ENCODE measurements around the gene CDC6.

Gene CDC6

GRCh38 chr17:40321961-40322357 lies 34.3 kb downstream of the CDC6 start:
- DNase-seq (ENCODE audit: low read depth in 4 of 4, low spot score in 1 of 4), result no peak

- DNase-seq (ENCODE audit: low read depth in 4 of 4, low spot score in 1 of 4), result peak in 3 of 4 experiments; percentile 45 to 69 (median 58)
Measured at GRCh38 chr17:40322358-40323315, 35.0 kb downstream of the CDC6 start.

GRCh38 chr17:40323391-40324381 lies 36.0 kb downstream of the CDC6 start:
- no peak for DNase-seq (ENCODE audit: low read depth in 4 of 4, low spot score in 1 of 4)

DNA sequence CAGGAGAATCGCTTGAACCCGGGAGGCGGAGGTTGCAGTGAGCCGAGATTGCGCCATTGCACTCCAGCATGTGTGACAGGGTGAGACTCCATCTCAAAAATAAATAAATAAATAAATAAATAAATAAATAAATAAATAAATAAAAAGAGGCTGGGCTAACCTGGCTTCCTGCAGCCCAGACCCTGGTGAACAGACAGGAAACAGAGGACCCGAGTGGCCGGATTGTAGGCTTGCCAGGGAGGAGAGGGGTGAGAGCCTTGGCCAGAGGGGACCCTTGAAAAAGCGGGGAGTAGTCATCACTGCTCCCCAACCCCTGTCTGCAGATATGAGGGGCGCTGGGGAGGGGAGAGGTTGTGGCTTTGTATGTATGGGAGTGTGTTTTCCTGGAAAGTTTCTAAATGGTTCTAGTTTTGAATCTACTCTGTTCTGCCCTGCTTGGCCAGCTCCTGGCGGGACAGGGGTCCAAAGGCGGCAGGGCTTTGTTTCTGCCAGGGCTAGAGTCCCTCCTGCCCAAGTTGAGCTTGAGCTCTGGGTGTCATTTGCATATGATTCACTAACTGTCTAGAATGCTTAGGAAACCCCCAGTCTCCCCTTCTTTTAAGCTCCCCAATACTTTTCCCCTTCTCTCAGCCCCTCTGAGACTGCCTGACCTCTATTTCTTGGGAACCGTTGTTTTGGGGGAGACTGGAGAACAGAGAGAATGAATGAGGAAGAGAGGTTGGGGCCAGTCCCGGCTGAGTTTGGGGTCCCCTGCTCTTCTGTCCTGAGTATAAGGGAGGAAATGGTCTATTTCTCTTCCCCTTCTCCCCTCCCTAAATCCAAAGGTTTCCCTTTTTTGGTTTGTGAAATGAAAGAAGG lies 37.7 kb downstream of the CDC6 start:
- no peak for DNase-seq (ENCODE audit: low read depth in 4 of 4, low spot score in 1 of 4)

GRCh38 chr17:40326014-40326831 lies 38.5 kb downstream of the CDC6 start:
- no peak for DNase-seq (ENCODE audit: low read depth in 4 of 4, low spot score in 1 of 4)

DNA sequence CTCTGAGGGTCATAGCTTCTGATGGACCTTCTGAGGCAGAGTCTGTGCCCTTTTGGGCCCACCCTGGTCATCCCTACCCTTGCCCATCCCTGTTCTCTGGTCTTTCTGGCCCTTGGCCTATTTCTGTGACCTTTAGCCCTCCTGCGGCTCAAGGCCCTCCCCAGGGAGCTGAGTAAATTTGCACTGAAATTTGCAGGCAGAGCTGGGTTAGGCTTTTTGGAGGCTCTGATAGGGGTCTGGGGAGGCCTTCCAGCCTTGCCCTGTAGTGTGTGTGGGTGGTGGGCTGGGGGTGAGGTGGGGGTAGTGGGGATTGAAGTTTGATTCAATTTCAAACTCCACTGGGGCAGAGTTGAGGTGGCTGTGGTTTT lies 39.1 kb downstream of the CDC6 start:
- DNase-seq (ENCODE audit: low read depth in 4 of 4, low spot score in 1 of 4), result no peak

GRCh38 chr17:40327244-40327729 lies 39.6 kb downstream of the CDC6 start:
- DNase-seq (ENCODE audit: low read depth in 4 of 4, low spot score in 1 of 4), result no peak

GRCh38 chr17:40327735-40328385 lies 40.2 kb downstream of the CDC6 start:
- DNase-seq (ENCODE audit: low read depth in 4 of 4, low spot score in 1 of 4), result no peak

DNA sequence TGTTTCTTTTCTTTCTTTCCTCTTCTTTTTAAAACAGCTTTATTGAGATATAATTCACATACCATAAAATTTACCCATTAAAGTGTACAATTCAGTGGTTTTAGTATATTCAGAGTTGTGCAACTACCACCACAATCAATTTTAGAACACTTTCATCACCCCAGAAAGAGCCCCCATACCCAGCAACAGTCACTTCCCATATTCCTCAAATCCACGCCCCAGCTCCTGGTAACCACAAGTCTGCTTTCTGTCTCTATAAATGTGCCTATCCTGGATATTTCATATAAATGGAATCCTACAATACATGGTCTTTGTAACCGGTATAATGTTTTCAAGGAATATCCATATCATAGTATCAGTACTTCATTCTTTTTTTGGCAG lies 40.7 kb downstream of the CDC6 start:
- DNase-seq (ENCODE audit: low read depth in 4 of 4, low spot score in 1 of 4), result no peak

DNA sequence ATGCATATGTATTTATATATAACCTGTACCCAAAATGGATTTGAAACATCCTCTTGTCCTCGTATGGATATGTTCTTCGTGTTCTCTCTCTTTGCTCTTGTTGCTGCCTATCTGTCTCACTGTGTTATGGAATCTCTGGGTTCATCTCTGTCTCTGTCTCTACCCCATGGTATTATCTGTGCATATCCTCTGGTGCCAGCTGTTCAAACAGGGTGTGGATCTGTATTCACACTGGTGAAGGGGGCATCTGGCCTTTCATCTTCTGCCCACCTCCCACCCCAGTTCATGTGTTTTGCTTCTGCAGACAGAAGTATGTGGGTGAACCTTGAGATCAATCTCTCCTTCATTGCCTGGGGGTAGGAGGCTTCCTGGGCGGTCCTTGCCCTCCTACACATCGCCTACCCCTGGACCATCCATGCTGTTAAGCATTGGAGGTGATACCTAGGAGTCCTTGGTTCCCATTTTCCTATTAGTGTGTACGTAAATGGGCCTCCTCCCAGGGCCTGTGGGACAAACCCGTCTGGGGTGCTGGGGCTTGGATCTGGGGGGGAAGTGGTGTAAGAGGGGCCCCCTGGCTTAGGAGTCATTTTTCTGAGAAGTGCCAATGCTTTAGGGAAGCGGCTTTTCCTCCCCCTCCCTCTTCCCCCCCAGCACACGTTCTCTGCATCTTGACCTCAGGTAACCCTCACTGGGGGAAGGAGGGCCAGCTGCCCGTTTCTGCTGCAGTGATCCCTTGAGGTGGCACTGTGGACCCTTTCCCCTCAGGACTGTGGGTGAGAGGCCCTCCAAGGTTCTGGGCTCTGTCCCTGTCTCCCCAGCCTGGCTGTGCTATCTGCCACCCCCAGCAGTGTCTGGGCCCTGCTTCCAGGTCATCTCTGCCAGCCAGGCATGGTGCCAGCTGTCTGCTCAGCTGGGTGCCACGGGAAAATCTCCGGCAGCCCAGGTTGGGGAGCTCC lies 42.4 kb downstream of the CDC6 start:
- no peak for DNase-seq (ENCODE audit: low read depth in 4 of 4, low spot score in 1 of 4)

DNA sequence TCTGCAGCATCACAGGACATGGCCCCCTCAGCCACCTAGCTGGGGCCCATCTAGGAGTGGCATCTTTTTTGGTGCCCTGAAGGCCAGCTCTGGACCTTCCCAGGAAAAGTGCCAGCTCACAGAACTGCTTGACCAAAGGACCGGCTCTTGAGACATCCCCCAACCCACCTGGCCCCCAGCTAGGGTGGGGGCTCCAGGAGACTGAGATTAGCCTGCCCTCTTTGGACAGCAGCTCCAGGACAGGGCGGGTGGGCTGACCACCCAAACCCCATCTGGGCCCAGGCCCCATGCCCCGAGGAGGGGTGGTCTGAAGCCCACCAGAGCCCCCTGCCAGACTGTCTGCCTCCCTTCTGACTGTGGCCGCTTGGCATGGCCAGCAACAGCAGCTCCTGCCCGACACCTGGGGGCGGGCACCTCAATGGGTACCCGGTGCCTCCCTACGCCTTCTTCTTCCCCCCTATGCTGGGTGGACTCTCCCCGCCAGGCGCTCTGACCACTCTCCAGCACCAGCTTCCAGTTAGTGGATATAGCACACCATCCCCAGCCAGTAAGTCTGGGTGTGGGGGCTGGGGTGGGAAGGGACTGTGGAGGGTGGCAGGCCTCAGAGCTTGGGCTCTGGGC lies 43.3 kb downstream of the CDC6 start:
- DNase-seq (ENCODE audit: low read depth in 4 of 4, low spot score in 1 of 4), result no peak

DNA sequence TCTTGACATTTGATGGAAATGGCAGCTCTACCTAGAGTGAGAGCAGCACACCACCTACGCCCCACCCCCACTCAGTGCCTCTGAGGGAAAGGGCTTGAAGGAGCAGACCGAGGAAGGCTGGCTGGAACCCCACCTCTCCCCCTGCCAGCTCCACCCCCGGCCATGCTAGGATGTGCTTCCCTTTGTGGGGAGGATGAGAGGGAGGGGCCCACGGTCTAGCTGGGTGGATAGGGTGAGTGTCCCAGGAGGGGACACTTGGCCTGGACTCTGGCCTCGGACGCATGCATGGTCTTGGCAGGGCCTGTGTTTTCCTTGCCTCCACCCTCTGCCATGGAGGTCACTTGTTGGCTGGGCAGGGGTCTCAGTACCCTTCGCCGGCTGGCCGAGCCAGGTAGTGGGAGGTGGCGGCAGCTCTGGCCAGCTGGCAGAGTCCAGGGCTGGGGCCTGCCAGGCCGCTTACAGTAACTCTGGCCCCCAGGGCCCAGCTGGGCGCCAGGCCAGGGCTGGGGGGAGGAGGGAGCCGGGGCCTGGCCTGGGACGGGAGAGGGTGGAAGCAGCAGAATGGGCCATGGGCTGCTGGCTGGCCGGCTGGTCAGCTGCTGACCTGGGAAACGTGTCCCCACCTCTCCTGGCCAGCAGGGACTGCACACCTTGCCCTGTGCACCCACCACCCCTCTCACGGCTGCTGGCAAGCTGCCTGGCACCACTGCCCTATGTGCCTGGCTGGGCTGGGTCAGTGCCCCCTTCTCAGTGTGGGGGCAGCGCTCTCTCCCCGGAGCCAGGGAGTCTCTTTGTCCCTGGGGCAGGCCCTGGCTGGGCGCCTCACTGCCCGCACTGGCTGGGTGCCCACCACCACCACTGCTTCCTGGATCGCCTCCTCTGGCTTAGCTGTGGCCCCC lies 44.3 kb downstream of the CDC6 start:
- no peak for DNase-seq (ENCODE audit: low read depth in 4 of 4, low spot score in 1 of 4)

- no peak for DNase-seq (ENCODE audit: low read depth in 4 of 4, low spot score in 1 of 4)
Measured at GRCh38 chr17:40333781-40334448, 46.2 kb downstream of the CDC6 start.

DNA sequence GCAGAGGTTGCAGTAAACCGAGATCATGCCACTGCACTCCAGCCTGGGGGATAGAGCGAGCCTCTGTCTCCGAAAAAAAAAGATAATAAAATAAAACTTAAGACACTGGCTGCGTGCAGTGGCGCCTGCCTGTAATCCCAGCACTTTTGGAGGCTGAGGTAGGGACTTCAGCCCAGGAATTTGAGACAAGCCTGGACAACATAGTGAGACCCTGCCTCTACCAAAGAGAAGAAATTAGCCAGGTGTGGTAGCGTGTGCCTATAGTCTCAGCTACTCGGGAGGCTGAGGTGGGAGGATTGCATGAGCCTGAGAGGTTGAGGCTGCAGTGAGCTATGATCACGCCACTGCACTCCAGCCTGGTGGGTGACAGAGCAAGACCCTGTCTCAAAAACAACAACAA lies 47.9 kb downstream of the CDC6 start:
- DNase-seq (ENCODE audit: low read depth in 4 of 4, low spot score in 1 of 4), result no peak

- DNase-seq (ENCODE audit: low read depth in 4 of 4, low spot score in 1 of 4), result no peak
Measured at GRCh38 chr17:40337351-40337750, 49.7 kb downstream of the CDC6 start.

- DNase-seq (ENCODE audit: low read depth in 4 of 4, low spot score in 1 of 4), result no peak
Measured at GRCh38 chr17:40338058-40338457, 50.4 kb downstream of the CDC6 start.

Data from stimulated activated CD4-positive, alpha-beta T cell treated with anti-CD3 and anti-CD28 coated beads, Interleukin-1b, Interleukin-23, amount 100 ng/mL, for 24 hours (primary cell).